IPS DF 6.9 (cell line): Measurements from ENCODE around the gene CXCL12.

Experiments used
- DNase-seq: peaks from one replicate; pipeline ENCODE4 v3.0.0-alpha.2; 2013; ENCODE audit warnings: low read depth, low spot score
- H3K27ac ChIP-seq: one replicate; pipeline ENCODE4 v1.5.1; 2013; ENCODE audit warnings: low read length, control low read depth
- H3K27me3 ChIP-seq: 2 replicates; pipeline ENCODE4 v1.6.1; 2013; ENCODE audit warnings: mild to moderate bottlenecking, low read length; ENCODE audit not compliant: control insufficient read depth, insufficient read depth
- H3K36me3 ChIP-seq: 2 replicates; pipeline ENCODE4 v1.6.1; 2013; ENCODE audit warnings: low read length; ENCODE audit not compliant: control insufficient read depth, insufficient read depth
- H3K4me1 ChIP-seq: 2 replicates; pipeline ENCODE4 v1.6.1; 2013; ENCODE audit warnings: low read length; ENCODE audit not compliant: control insufficient read depth, insufficient read depth
- H3K4me3 ChIP-seq: 2 replicates; pipeline ENCODE4 v1.5.1; 2013; ENCODE audit warnings: mild to moderate bottlenecking, low read length
- H3K9me3 ChIP-seq: 2 replicates; pipeline ENCODE4 v1.6.1; 2013; ENCODE audit warnings: low read length, inconsistent platforms; ENCODE audit not compliant: control insufficient read depth, insufficient read depth
- WGBS: extraction: QIAGEN DNeasy Blood & Tissue Kit; methylation state at CpG from one replicate; pipeline ENCODE4 v1.1.7; 2013; ENCODE audit warnings: mixed read lengths, missing lambda C conversion rate; ENCODE audit not compliant: insufficient read length, insufficient coverage; 5-methylcytosine and 5-hydroxymethylcytosine counted together

CXCL12 gene

GRCh38 chr10:44418637-44419036, 33.7 kb upstream of the CXCL12 start:
- DNase-seq: no peak

GRCh38 chr10:44417761-44418160, 32.9 kb upstream of the CXCL12 start:
- no CpG with 5 or more reads among the region's 4 CpGs for WGBS
- Histone ChIP-seq H3K27ac (no peak overlapping the region), H3K9me3 (no peaks in the 10 kb centered on the region), H3K4me3 (no peak overlapping the region), H3K36me3 (no peaks in the 10 kb centered on the region), H3K4me1 (no peaks in the 10 kb centered on the region), H3K27me3 (no peaks in the 10 kb centered on the region)
- DNase-seq: no peak

More at GRCh38 chr10:44418637-44419036, 33.7 kb upstream of the CXCL12 start:
- no peaks in the 10 kb centered on the region for H3K9me3 ChIP-seq
- H3K27me3 ChIP-seq: no peaks in the 10 kb centered on the region
- no peak overlapping the region for H3K4me3 ChIP-seq
- no peak overlapping the region for H3K27ac ChIP-seq
- H3K4me1 ChIP-seq: no peaks in the 10 kb centered on the region
- H3K36me3 ChIP-seq: no peaks in the 10 kb centered on the region
- no CpG with 5 or more reads among the region's 8 CpGs for WGBS

DNA sequence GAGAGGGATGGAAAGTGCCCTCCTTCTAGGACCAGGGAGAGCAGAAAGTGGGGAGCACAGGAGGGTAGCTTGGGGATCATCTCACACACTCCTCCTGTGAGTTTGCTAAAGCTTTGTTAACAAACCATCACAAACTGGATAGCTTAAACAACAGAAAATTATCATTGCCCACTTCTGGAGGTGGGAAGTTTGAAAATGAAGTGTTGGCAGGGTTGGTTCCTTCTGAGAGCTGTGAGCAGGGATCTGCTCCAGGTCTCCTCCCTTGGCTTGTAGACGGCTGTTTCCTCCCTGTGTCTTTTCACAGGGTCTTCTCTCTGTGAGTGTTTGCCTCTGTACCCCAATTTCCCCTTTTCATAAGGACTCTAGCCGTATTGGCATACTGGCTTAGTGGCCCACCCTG, 32.0 kb upstream of the CXCL12 start:
- H3K9me3 ChIP-seq: no peaks in the 10 kb centered on the region
- no peak overlapping the region for H3K4me3 ChIP-seq
- no peaks in the 10 kb centered on the region for H3K4me1 ChIP-seq
- no CpG with 5 or more reads among the region's 2 CpGs for WGBS
- no peak for DNase-seq
- H3K36me3 ChIP-seq: no peaks in the 10 kb centered on the region
- H3K27ac ChIP-seq: no peak overlapping the region
- H3K27me3 ChIP-seq: no peaks in the 10 kb centered on the region

DNA sequence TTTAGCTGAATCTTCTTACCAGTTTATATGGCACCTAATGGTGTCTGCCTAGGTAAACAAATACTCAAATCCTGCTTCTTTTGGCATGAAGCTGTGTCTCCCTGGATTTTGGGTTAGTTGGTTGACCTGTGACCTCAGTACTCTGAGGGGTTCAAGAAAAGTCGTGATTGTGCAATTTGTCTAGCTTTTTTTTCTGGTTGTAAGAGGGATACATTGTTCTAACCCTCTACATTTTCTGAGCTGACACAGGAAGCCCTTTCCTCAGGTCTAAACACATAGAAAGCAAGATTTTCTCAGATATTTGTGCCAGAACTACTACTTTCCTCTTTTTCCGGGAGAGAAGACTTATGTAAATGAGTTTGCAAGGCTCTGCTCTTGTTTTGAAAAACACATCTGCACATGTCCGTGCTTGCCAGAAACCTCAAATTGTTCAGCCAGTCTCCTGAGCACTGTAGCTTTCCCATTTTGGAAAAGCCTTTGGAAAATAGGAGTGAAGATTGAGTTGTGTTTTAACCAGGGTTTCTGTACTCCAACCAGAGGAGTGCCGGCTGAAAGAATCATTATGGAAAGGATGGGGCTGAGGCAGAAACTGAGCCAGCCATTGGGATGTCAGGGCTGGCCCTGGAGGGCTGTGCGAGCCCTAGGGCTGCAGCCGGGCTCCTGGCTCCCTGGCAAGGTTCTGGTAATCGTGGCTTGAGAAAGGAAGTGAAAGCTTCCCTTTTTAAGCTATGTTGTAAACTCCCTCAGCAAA, 31.3 kb upstream of the CXCL12 start:
- Histone ChIP-seq H3K4me1 (no peaks in the 10 kb centered on the region), H3K27me3 (no peaks in the 10 kb centered on the region)
- no CpG with 5 or more reads among the region's 7 CpGs for WGBS

DNA sequence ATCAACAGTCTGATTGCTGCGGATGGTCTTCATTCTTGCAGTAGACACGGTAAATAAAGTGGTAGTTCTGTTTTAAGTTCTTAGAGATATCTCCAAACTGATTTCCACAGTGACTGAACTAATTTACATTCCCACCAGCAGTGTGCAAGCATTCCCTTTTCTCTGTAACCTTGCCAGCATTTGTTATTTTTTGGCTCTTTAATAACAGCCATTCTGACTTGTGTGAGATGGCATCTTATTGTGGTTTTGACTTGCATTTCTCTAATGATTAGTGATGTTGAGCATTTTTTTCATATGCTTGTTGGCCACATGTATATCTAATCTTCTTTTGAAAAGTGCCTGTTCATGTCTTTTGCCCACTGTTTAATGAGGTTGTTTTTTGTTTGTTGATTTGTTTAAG, 30.2 kb upstream of the CXCL12 start:
- H3K4me3 ChIP-seq: no peak overlapping the region
- H3K27ac ChIP-seq: no peak overlapping the region
- WGBS: no CpG with 5 or more reads among the region's 2 CpGs
- no peak for DNase-seq
- no peaks in the 10 kb centered on the region for H3K4me1 ChIP-seq
- H3K27me3 ChIP-seq: no peaks in the 10 kb centered on the region
- H3K36me3 ChIP-seq: no peaks in the 10 kb centered on the region
- H3K9me3 ChIP-seq: no peaks in the 10 kb centered on the region

More for the DNA sequence above, 31.3 kb upstream of the CXCL12 start:
- no peak overlapping the region for H3K4me3 ChIP-seq
- no peak for DNase-seq
- no peaks in the 10 kb centered on the region for H3K36me3 ChIP-seq
- H3K9me3 ChIP-seq: no peaks in the 10 kb centered on the region
- H3K27ac ChIP-seq: no peak overlapping the region

GRCh38 chr10:44413416-44413815, 28.5 kb upstream of the CXCL12 start:
- H3K27ac ChIP-seq: no peak overlapping the region
- no peaks in the 10 kb centered on the region for H3K9me3 ChIP-seq
- WGBS: no CpG with 5 or more reads among the region's 1 CpG
- no peaks in the 10 kb centered on the region for H3K27me3 ChIP-seq
- H3K36me3 ChIP-seq: no peaks in the 10 kb centered on the region
- DNase-seq: no peak
- no peak overlapping the region for H3K4me3 ChIP-seq
- H3K4me1 ChIP-seq: no peaks in the 10 kb centered on the region

GRCh38 chr10:44411251-44411650, 26.4 kb upstream of the CXCL12 start:
- WGBS: no CpG with 5 or more reads among the region's 5 CpGs
- no peaks in the 10 kb centered on the region for H3K36me3 ChIP-seq
- H3K27me3 ChIP-seq: no peaks in the 10 kb centered on the region

DNA sequence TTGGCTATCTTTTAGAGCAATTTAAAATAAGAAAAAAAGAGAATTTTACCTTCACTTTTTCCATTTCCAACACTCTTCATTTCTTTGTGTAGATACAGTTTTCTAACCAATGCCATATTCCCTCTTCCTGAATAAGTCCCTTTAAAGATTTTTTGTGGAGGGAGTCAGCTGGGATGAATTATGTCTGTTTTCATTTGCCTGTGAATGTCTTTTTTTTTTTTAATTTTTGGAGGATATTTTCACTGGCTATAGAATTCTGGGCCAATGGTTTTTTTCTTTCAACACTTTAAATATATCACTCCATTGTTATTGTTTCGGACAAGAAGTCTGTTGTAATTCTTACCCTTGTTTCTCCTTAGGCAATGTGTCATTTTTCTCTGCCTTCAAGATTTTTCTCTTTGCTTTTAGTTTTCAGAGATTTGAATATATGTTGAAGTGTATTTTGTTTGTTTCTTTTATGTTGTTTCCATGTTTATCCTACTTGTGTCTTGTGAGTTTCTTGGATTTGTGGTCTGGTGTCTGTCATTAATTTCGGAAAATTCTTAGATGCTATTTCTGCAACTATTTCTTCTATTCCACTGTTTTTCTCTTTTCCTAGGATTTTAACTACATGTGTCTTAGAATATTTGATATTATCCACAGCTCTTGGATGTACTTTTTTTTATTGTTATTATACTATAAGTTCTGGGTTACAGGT, 20.0 kb upstream of the CXCL12 start:
- no peak for DNase-seq
- peaks cover 5% of the 10 kb centered on the region for H3K4me1 ChIP-seq
- no peaks in the 10 kb centered on the region for H3K36me3 ChIP-seq
- no peaks in the 10 kb centered on the region for H3K27me3 ChIP-seq
- no peak overlapping the region for H3K27ac ChIP-seq
- no peaks in the 10 kb centered on the region for H3K9me3 ChIP-seq
- no peak overlapping the region for H3K4me3 ChIP-seq
- WGBS: no CpG with 5 or more reads among the region's 2 CpGs

More at GRCh38 chr10:44411251-44411650, 26.4 kb upstream of the CXCL12 start:
- Histone ChIP-seq H3K4me3 (no peak overlapping the region), H3K4me1 (no peaks in the 10 kb centered on the region), H3K27ac (no peak overlapping the region), H3K9me3 (no peaks in the 10 kb centered on the region)
- no peak for DNase-seq

DNA sequence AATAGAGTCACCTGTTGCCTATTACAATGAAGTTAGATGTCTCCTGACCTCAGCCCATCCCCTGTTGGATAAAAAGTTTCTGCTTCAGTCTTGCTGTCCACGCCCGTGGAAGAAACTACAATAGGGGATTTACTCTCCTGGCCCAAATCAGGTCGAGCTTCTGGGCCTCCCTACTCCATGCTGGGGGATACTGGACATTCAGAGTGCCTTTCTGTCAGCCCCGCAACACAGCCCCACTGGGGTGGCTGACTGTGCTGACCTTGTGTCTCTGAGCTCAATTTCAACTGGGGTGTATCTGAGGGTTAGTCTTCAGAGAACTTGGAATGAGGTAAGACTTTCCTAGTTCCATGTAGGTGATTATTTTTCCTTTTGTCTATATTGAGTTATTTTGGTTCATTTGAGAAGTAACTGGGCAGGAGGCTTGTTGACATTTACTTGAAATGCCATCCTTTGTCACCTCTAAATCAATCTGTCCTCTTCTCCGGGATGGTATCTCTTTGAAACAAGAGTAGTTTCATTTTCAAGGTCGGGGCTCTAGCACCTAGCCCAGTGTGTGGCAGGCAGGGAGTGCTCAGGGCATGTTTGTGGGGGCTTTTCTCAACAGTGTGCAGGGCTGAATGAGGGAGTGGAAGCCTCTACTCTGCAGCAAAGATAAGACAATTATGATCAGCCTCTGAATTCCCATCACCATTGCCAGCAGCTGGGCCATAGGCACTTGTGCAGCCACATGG, 17.7 kb upstream of the CXCL12 start:
- no peaks in the 10 kb centered on the region for H3K27me3 ChIP-seq
- H3K36me3 ChIP-seq: no peaks in the 10 kb centered on the region
- DNase-seq: no peak
- H3K4me3 ChIP-seq: no peak overlapping the region
- peaks cover 13% of the 10 kb centered on the region for H3K4me1 ChIP-seq
- no peaks in the 10 kb centered on the region for H3K9me3 ChIP-seq
- WGBS: no CpG with 5 or more reads among the region's 6 CpGs
- no peak overlapping the region for H3K27ac ChIP-seq

DNA sequence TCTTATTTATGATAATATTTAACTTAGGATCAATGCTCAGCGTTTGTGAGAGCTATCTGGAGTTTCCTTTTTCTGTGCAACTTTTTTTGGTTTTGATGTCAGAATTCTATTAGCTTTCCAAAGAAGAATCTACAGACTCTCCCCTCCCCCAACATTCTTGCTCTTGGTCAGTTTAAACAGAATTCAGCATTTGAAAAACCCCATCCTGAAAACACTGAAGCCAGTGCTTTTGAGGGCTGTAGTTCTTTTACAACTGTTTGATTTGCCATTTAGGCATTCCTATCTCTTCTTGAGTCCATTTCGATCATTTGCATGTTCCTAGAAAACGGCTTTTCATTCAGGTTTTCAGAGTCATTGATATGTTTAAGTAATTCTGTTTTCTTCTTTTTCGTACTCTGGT, 15.6 kb upstream of the CXCL12 start:
- Histone ChIP-seq H3K9me3 (no peaks in the 10 kb centered on the region), H3K4me3 (no peak overlapping the region), H3K4me1 (peaks cover 18% of the 10 kb centered on the region), H3K27me3 (no peaks in the 10 kb centered on the region), H3K27ac (no peak overlapping the region), H3K36me3 (no peaks in the 10 kb centered on the region)
- no peak for DNase-seq
- no CpG with 5 or more reads among the region's 4 CpGs for WGBS
